ENCODE data around the gene TAF3.

The TAF3 gene

GRCh38 chr10:7984325-7984724, 166.0 kb downstream of the TAF3 start:
- Histone ChIP-seq H3K9ac (ENCODE audit: low read length) (no peak overlapping the region), H3K27ac (ENCODE audit: low read depth, low read length) (no peak overlapping the region), H3K9me3 (ENCODE audit: low read length) (no peaks in the 10 kb centered on the region), H3K4me3 (ENCODE audit: low read depth in 1 of 2, low read length in 2 of 2) (no peak overlapping the region), H3K4me1 (ENCODE audit: insufficient read depth, low read length) (no peaks in the 10 kb centered on the region), H3K36me3 (ENCODE audit: insufficient read depth, low read length) (no peaks in the 10 kb centered on the region), H3K27me3 (ENCODE audit: control insufficient read depth in 1 of 2, insufficient read depth in 2 of 2, low read length in 2 of 2) (no peaks in the 10 kb centered on the region)

GRCh38 chr10:7984896-7985295, 166.6 kb downstream of the TAF3 start:
- Histone ChIP-seq H3K27me3 (ENCODE audit: control insufficient read depth in 1 of 2, insufficient read depth in 2 of 2, low read length in 2 of 2) (no peaks in the 10 kb centered on the region), H3K9me3 (ENCODE audit: low read length) (no peaks in the 10 kb centered on the region), H3K4me3 (ENCODE audit: low read depth in 1 of 2, low read length in 2 of 2) (no peak overlapping the region), H3K36me3 (ENCODE audit: insufficient read depth, low read length) (no peaks in the 10 kb centered on the region), H3K4me1 (ENCODE audit: insufficient read depth, low read length) (no peaks in the 10 kb centered on the region), H3K9ac (ENCODE audit: low read length) (no peak overlapping the region), H3K27ac (ENCODE audit: low read depth, low read length) (no peak overlapping the region)

- H3K36me3 ChIP-seq (ENCODE audit: insufficient read depth, low read length): no peaks in the 10 kb centered on the region
- no peaks in the 10 kb centered on the region for H3K27me3 ChIP-seq (ENCODE audit: control insufficient read depth in 1 of 2, insufficient read depth in 2 of 2, low read length in 2 of 2)
- H3K9ac ChIP-seq (ENCODE audit: low read length): no peak overlapping the region
- no peaks in the 10 kb centered on the region for H3K4me1 ChIP-seq (ENCODE audit: insufficient read depth, low read length)
- no peaks in the 10 kb centered on the region for H3K9me3 ChIP-seq (ENCODE audit: low read length)
- no peak overlapping the region for H3K4me3 ChIP-seq (ENCODE audit: low read depth in 1 of 2, low read length in 2 of 2)
- H3K27ac ChIP-seq (ENCODE audit: low read depth, low read length): no peak overlapping the region
Measured at GRCh38 chr10:7986851-7987250, 168.5 kb downstream of the TAF3 start.

GRCh38 chr10:7988989-7989388, 170.7 kb downstream of the TAF3 start:
- Histone ChIP-seq H3K9me3 (ENCODE audit: low read length) (no peaks in the 10 kb centered on the region), H3K4me1 (ENCODE audit: insufficient read depth, low read length) (no peaks in the 10 kb centered on the region), H3K36me3 (ENCODE audit: insufficient read depth, low read length) (no peaks in the 10 kb centered on the region), H3K4me3 (ENCODE audit: low read depth in 1 of 2, low read length in 2 of 2) (no peak overlapping the region), H3K9ac (ENCODE audit: low read length) (no peak overlapping the region), H3K27ac (ENCODE audit: low read depth, low read length) (no peak overlapping the region), H3K27me3 (ENCODE audit: control insufficient read depth in 1 of 2, insufficient read depth in 2 of 2, low read length in 2 of 2) (no peaks in the 10 kb centered on the region)

- Histone ChIP-seq H3K27ac (ENCODE audit: low read depth, low read length) (no peak overlapping the region), H3K9me3 (ENCODE audit: low read length) (no peaks in the 10 kb centered on the region), H3K36me3 (ENCODE audit: insufficient read depth, low read length) (no peaks in the 10 kb centered on the region), H3K27me3 (ENCODE audit: control insufficient read depth in 1 of 2, insufficient read depth in 2 of 2, low read length in 2 of 2) (no peaks in the 10 kb centered on the region), H3K9ac (ENCODE audit: low read length) (no peak overlapping the region), H3K4me1 (ENCODE audit: insufficient read depth, low read length) (no peaks in the 10 kb centered on the region), H3K4me3 (ENCODE audit: low read depth in 1 of 2, low read length in 2 of 2) (no peak overlapping the region)
Measured at GRCh38 chr10:7998831-7999230, 180.5 kb downstream of the TAF3 start.

GRCh38 chr10:8004469-8005000, 186.2 kb downstream of the TAF3 start:
- Histone ChIP-seq H3K9me3 (ENCODE audit: low read length) (no peaks in the 10 kb centered on the region), H3K27me3 (ENCODE audit: control insufficient read depth in 1 of 2, insufficient read depth in 2 of 2, low read length in 2 of 2) (no peaks in the 10 kb centered on the region), H3K9ac (ENCODE audit: low read length) (no peak overlapping the region), H3K4me1 (ENCODE audit: insufficient read depth, low read length) (no peaks in the 10 kb centered on the region), H3K36me3 (ENCODE audit: insufficient read depth, low read length) (no peaks in the 10 kb centered on the region), H3K4me3 (ENCODE audit: low read depth in 1 of 2, low read length in 2 of 2) (no peak overlapping the region), H3K27ac (ENCODE audit: low read depth, low read length) (no peak overlapping the region)

- peaks cover 8% of the 10 kb centered on the region for H3K36me3 ChIP-seq (ENCODE audit: insufficient read depth, low read length)
- no peak overlapping the region for H3K27ac ChIP-seq (ENCODE audit: low read depth, low read length)
- H3K9me3 ChIP-seq (ENCODE audit: low read length): no peaks in the 10 kb centered on the region
- no peak overlapping the region for H3K9ac ChIP-seq (ENCODE audit: low read length)
- no peaks in the 10 kb centered on the region for H3K4me1 ChIP-seq (ENCODE audit: insufficient read depth, low read length)
- H3K27me3 ChIP-seq (ENCODE audit: control insufficient read depth in 1 of 2, insufficient read depth in 2 of 2, low read length in 2 of 2): no peaks in the 10 kb centered on the region
- H3K4me3 ChIP-seq (ENCODE audit: low read depth in 1 of 2, low read length in 2 of 2): no peak overlapping the region
Measured at GRCh38 chr10:8006274-8006999, 188.1 kb downstream of the TAF3 start.

- no peak overlapping the region for H3K4me3 ChIP-seq (ENCODE audit: low read depth in 1 of 2, low read length in 2 of 2)
- H3K27ac ChIP-seq (ENCODE audit: low read depth, low read length): no peak overlapping the region
- H3K4me1 ChIP-seq (ENCODE audit: insufficient read depth, low read length): no peaks in the 10 kb centered on the region
- no peak overlapping the region for H3K9ac ChIP-seq (ENCODE audit: low read length)
- H3K9me3 ChIP-seq (ENCODE audit: low read length): no peaks in the 10 kb centered on the region
- H3K36me3 ChIP-seq (ENCODE audit: insufficient read depth, low read length): peaks cover 20% of the 10 kb centered on the region
- no peaks in the 10 kb centered on the region for H3K27me3 ChIP-seq (ENCODE audit: control insufficient read depth in 1 of 2, insufficient read depth in 2 of 2, low read length in 2 of 2)
Measured at GRCh38 chr10:8009031-8009430, 190.7 kb downstream of the TAF3 start.

GRCh38 chr10:8013006-8013405, 194.7 kb downstream of the TAF3 start:
- Histone ChIP-seq H3K4me1 (ENCODE audit: insufficient read depth, low read length) (no peaks in the 10 kb centered on the region), H3K27ac (ENCODE audit: low read depth, low read length) (no peak overlapping the region), H3K36me3 (ENCODE audit: insufficient read depth, low read length) (peaks cover 24% of the 10 kb centered on the region), H3K9me3 (ENCODE audit: low read length) (no peaks in the 10 kb centered on the region), H3K9ac (ENCODE audit: low read length) (no peak overlapping the region), H3K4me3 (ENCODE audit: low read depth in 1 of 2, low read length in 2 of 2) (no peak overlapping the region), H3K27me3 (ENCODE audit: control insufficient read depth in 1 of 2, insufficient read depth in 2 of 2, low read length in 2 of 2) (no peaks in the 10 kb centered on the region)

- H3K9ac ChIP-seq (ENCODE audit: low read length): no peak overlapping the region
- H3K27ac ChIP-seq (ENCODE audit: low read depth, low read length): no peak overlapping the region
- H3K27me3 ChIP-seq (ENCODE audit: control insufficient read depth in 1 of 2, insufficient read depth in 2 of 2, low read length in 2 of 2): no peaks in the 10 kb centered on the region
- H3K4me1 ChIP-seq (ENCODE audit: insufficient read depth, low read length): no peaks in the 10 kb centered on the region
- H3K36me3 ChIP-seq (ENCODE audit: insufficient read depth, low read length): peaks cover 24% of the 10 kb centered on the region
- H3K9me3 ChIP-seq (ENCODE audit: low read length): no peaks in the 10 kb centered on the region
- no peak overlapping the region for H3K4me3 ChIP-seq (ENCODE audit: low read depth in 1 of 2, low read length in 2 of 2)
Measured at GRCh38 chr10:8013619-8014018, 195.3 kb downstream of the TAF3 start.

- H3K4me1 ChIP-seq (ENCODE audit: insufficient read depth, low read length): no peaks in the 10 kb centered on the region
- H3K36me3 ChIP-seq (ENCODE audit: insufficient read depth, low read length): peaks cover 24% of the 10 kb centered on the region
- no peaks in the 10 kb centered on the region for H3K9me3 ChIP-seq (ENCODE audit: low read length)
- H3K27ac ChIP-seq (ENCODE audit: low read depth, low read length): no peak overlapping the region
- H3K9ac ChIP-seq (ENCODE audit: low read length): no peak overlapping the region
- H3K27me3 ChIP-seq (ENCODE audit: control insufficient read depth in 1 of 2, insufficient read depth in 2 of 2, low read length in 2 of 2): no peaks in the 10 kb centered on the region
- H3K4me3 ChIP-seq (ENCODE audit: low read depth in 1 of 2, low read length in 2 of 2): no peak overlapping the region
Measured at GRCh38 chr10:8014649-8015048, 196.3 kb downstream of the TAF3 start.

GRCh38 chr10:8017277-8017676, 199.0 kb downstream of the TAF3 start:
- Histone ChIP-seq H3K4me3 (ENCODE audit: low read depth in 1 of 2, low read length in 2 of 2) (no peak overlapping the region), H3K36me3 (ENCODE audit: insufficient read depth, low read length) (peaks cover 16% of the 10 kb centered on the region), H3K27me3 (ENCODE audit: control insufficient read depth in 1 of 2, insufficient read depth in 2 of 2, low read length in 2 of 2) (no peaks in the 10 kb centered on the region), H3K27ac (ENCODE audit: low read depth, low read length) (no peak overlapping the region), H3K4me1 (ENCODE audit: insufficient read depth, low read length) (no peaks in the 10 kb centered on the region), H3K9me3 (ENCODE audit: low read length) (no peaks in the 10 kb centered on the region), H3K9ac (ENCODE audit: low read length) (no peak overlapping the region)
